Activated CD8-positive, alpha-beta memory T cell treated with anti-CD3 and anti-CD28 coated beads for 48 hours (primary cell): ENCODE measurements around the gene RPS6KA3.
"Not testable (repeated sequence)": the region's sequence is repeated elsewhere in the genome, so short reads cannot be mapped to it uniquely, and the experiment has no call there.

Experiments
- DNase-seq, 3 experiments: peaks; one replicate each; pipeline ENCODE4 v3.0.0-alpha.2; 2020; ENCODE audit warnings: low read depth in 2 of 3, low spot score in 2 of 3

RPS6KA3 gene

GRCh38 chrX:20224814-20225487 lies 41.8 kb downstream of the RPS6KA3 start:
- no peak for DNase-seq

DNA sequence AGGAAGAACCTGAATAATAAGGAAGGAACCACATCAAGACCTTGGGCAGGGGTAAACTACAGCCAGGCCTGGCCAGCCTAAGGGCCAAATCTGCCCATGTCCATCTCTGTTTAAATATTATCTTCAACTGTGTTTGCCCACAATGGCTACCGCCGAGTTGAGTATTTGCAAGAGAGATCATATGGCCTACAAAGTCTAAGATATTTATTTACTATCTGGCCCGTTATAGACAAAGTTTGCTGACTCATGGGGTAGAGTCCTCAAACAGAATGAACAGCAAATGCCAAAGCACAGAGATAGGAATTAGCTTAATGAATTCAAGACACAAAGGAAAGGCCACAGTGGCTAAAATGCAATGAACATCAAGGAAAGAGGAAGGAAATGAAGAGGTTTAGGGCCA lies 44.8 kb downstream of the RPS6KA3 start:
- no peak for DNase-seq

GRCh38 chrX:20218836-20219505 lies 47.7 kb downstream of the RPS6KA3 start:
- no peak for DNase-seq

- no peak for DNase-seq
Measured at GRCh38 chrX:20217906-20218305, 48.8 kb downstream of the RPS6KA3 start.

- no peak for DNase-seq
Measured at GRCh38 chrX:20217271-20217670, 49.4 kb downstream of the RPS6KA3 start.

DNA sequence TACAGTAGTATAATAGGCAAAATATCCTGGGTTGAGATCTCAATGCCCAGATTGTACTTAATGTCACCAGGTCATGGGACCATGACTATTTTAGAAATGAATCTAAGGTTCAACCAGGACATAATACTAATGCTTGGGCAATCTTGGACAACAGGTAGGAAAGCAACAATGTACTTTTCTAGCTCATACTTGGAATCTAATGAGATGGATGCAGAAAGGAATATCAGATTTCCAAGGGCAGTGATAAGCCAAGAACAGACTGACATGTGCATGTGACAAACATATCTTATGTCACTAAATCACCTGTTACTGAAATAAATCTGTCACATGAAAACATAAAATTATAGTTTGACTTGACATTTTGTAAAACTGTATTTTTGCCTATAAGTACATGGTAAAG lies 51.1 kb downstream of the RPS6KA3 start:
- no peak for DNase-seq

- DNase-seq: no peak
Measured at GRCh38 chrX:20212486-20213089, 54.1 kb downstream of the RPS6KA3 start.

DNA sequence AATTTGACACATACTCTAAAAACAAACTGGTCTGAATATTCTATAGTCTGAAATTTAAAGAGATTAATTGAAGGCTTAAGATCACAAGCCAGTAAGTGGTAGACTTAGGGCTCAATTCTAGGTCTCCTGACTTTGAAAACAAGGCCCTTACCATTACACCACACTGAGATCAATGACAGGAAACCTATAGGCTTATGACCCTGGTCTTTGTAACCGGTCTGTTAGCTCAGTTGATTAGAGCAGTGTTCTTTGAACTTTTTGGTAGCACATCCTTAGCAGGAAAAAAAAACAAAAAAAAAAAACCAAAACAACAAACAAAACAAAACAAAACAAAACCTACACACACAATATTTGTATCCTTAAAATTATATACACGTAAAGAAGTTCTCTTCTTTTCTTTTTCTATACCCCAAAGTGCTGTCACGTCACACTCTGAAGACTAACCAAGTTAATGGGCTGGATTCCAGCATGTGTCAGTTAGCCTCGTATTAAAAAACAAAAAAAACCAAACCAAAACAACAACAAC lies 55.4 kb downstream of the RPS6KA3 start:
- DNase-seq: no peak

- no peak for DNase-seq
Measured at GRCh38 chrX:20205927-20206708, 60.6 kb downstream of the RPS6KA3 start.

GRCh38 chrX:20204351-20204750 lies 62.4 kb downstream of the RPS6KA3 start:
- no peak for DNase-seq

- no peak for DNase-seq
Measured at GRCh38 chrX:20197641-20198210, 69.0 kb downstream of the RPS6KA3 start.

GRCh38 chrX:20189171-20189570 lies 77.5 kb downstream of the RPS6KA3 start:
- no peak for DNase-seq

DNA sequence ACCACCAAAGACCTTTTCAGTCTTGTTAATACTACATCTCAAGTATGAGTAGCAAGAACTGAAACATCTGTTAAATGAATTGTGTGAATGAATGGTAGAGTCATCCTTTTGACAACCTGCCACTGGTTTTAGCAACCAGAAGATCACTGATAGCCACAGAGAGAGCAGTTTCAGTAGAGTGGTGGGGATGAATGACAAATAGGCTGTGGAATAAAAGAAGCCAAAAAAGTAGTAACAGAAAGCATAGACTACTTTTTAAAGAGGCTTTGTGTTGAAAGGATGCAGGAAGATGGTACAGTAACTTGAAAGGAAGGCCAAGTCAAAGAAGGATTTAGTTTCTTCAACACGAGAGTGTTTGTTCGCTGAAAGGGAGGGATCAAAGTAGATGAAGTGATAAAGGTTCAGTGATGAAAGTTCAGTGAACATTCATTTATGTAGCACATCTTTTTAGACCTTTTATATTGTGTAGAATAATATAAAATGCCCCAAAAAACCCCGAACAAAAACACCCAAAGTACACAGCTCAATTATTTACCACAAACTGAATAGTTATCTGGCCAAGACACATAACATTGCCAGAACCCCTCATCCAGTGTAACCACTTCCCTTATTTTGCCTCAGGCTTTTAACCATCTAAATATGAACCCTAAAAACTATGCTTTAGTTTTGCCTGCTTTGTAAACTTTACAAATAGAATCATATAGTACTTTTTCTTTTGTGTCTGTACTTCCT lies 84.9 kb downstream of the RPS6KA3 start:
- DNase-seq: no peak

- DNase-seq: no peak
Measured at GRCh38 chrX:20177093-20177492, 89.6 kb downstream of the RPS6KA3 start.

DNA sequence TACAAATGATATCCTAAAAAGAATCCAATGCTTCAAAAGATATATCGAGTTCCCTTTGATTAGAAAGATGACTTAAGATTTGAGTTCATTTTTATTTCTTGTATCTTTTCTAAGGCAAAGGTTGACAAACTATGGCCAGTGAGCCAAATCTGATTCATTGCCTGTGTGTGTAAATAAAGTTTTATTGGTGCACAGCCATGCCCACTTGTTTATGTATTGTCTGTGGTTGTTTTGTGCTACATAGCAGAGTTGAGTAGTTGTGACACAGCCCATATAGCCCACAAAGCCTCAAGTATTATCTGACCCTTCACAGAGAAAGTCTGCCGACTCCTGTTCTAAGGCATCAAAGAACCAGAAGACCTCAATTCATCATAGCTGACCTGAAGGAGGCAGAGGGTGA lies 92.9 kb downstream of the RPS6KA3 start:
- no peak for DNase-seq

GRCh38 chrX:20173313-20173712 lies 93.4 kb downstream of the RPS6KA3 start:
- DNase-seq: no peak

DNA sequence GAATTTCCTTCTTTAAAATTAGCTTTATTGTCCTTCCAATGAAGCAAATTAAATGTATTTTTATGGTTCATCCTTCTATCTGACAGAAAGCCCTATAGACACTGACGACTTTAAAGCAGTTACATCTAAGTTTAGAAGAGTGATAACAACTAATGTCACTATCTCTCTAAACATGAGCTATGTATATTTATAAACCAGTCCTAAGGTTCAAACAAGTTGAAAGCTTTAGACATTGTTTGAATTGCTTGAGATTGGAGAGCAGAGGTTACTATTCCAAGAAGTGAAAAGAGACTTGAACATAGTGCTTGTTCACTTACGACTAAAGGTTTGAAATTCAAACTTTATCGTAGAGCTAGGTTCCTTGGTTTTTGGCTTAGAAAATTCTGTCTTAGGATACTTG lies 94.8 kb downstream of the RPS6KA3 start:
- no peak for DNase-seq

- not testable (repeated sequence) for DNase-seq
Measured at GRCh38 chrX:20162516-20162915, 104.2 kb downstream of the RPS6KA3 start.

DNA sequence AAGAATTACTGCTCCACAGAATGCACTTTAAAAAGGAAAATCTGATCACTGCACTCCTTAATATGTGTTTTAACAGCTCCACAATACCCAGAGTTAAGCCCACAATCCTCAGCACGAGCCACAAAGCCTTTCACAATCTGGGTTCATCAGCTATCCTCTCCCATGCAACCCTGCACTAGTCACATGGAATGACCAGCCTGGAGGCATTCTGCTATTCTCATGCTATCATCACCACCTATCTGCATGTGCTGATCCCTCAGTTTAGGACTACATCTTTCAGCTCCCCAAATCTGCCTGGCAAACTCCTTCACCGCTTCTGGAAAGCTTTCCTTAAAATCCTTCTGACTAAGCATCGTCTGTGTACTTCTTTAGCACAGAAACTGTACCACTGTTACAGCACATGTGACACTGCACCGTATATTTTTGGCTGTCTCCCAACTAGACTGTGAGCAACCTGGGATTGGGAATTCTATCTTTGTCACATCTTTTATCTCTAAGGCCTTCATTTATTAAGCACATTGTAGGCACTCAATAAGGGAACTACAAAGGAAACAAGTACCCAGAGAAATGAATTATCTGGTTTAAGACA lies 106.8 kb downstream of the RPS6KA3 start:
- DNase-seq: no peak

- DNase-seq: no peak
Measured at GRCh38 chrX:20151689-20152088, 115.0 kb downstream of the RPS6KA3 start.
